ENCODE measurements around the gene PGBD1. TPM values are rescaled to one million over a fixed set of nuclear protein-coding genes. Genes with fewer than 3 reads are reported as not detected.
"Not testable (repeated sequence)": the region's sequence is repeated elsewhere in the genome, so short reads cannot be mapped to it uniquely, and the experiment has no call there.

Gene PGBD1
- total RNA-seq, 1 experiment from 2014 or later: 11.6 TPM

GRCh38 chr6:28303570-28303969 lies 22.2 kb downstream of the PGBD1 start:
- POLR2A ChIA-PET (ENCODE audit: low non-redundant PET): no interaction called here
- CTCF ChIA-PET: no interaction called here
- H3K4me1 ChIP-seq (ENCODE audit: insufficient read depth, low read length, poor library complexity, severe bottlenecking): no peaks in the 10 kb centered on the region
- H3K27me3 ChIP-seq (replicated peaks; ENCODE audit: insufficient read depth, low read depth, low read length, poor library complexity): no peaks in the 10 kb centered on the region
- H3K27ac ChIP-seq (ENCODE audit: low read depth, low read length, poor library complexity, severe bottlenecking): no peak overlapping the region
- BruUV-seq (replicated peaks): no TSS peak
- TF ChIP-seq, protein P1, sequence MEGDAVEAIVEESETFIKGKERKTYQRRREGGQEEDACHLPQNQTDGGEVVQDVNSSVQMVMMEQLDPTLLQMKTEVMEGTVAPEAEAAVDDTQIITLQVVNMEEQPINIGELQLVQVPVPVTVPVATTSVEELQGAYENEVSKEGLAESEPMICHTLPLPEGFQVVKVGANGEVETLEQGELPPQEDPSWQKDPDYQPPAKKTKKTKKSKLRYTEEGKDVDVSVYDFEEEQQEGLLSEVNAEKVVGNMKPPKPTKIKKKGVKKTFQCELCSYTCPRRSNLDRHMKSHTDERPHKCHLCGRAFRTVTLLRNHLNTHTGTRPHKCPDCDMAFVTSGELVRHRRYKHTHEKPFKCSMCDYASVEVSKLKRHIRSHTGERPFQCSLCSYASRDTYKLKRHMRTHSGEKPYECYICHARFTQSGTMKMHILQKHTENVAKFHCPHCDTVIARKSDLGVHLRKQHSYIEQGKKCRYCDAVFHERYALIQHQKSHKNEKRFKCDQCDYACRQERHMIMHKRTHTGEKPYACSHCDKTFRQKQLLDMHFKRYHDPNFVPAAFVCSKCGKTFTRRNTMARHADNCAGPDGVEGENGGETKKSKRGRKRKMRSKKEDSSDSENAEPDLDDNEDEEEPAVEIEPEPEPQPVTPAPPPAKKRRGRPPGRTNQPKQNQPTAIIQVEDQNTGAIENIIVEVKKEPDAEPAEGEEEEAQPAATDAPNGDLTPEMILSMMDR (conservative IDR thresholded peaks at IDR 0.05; ENCODE audit: low read depth, low read length): no peak
- TF ChIP-seq EZH2 (IDR thresholded peaks at IDR 0.05; ENCODE audit: borderline replicate concordance, low read depth, low read length, poor library complexity, severe bottlenecking): no peak
- no peaks in the 10 kb centered on the region for H3K9me3 ChIP-seq (ENCODE audit: low read depth, low read length, poor library complexity, severe bottlenecking)
- intact Hi-C loops (cut with micrococcal nuclease; ENCODE audit: unreplicated experiment): no loop called here
- DNase-seq (ENCODE audit: low spot score): no peak
- no peaks in the 10 kb centered on the region for H3K36me3 ChIP-seq (ENCODE audit: insufficient read depth, low read length, poor library complexity, severe bottlenecking)
- no peak overlapping the region for H3K4me3 ChIP-seq (ENCODE audit: low read depth, low read length, poor library complexity, severe bottlenecking)

- H3K27ac ChIP-seq (ENCODE audit: low read depth, low read length, poor library complexity, severe bottlenecking); H3K4me3 ChIP-seq (ENCODE audit: low read depth, low read length, poor library complexity, severe bottlenecking); BruUV-seq (replicated peaks); POLR2A ChIA-PET (ENCODE audit: low non-redundant PET); H3K4me1 ChIP-seq (ENCODE audit: insufficient read depth, low read length, poor library complexity, severe bottlenecking); intact Hi-C loops (cut with micrococcal nuclease; ENCODE audit: unreplicated experiment); H3K36me3 ChIP-seq (ENCODE audit: insufficient read depth, low read length, poor library complexity, severe bottlenecking); H3K9me3 ChIP-seq (ENCODE audit: low read depth, low read length, poor library complexity, severe bottlenecking); CTCF ChIA-PET; DNase-seq (ENCODE audit: low spot score); H3K27me3 ChIP-seq (replicated peaks; ENCODE audit: insufficient read depth, low read depth, low read length, poor library complexity): not testable (repeated sequence)
Observed at GRCh38 chr6:28306363-28306762, 25.0 kb downstream of the PGBD1 start.

GRCh38 chr6:28311139-28311823 lies 29.9 kb downstream of the PGBD1 start:
- POLR2A ChIA-PET (ENCODE audit: low non-redundant PET): no interaction called here
- Histone ChIP-seq H3K27me3 (replicated peaks; ENCODE audit: insufficient read depth, low read depth, low read length, poor library complexity) (no peaks in the 10 kb centered on the region), H3K27ac (ENCODE audit: low read depth, low read length, poor library complexity, severe bottlenecking) (no peak overlapping the region), H3K9me3 (ENCODE audit: low read depth, low read length, poor library complexity, severe bottlenecking) (no peaks in the 10 kb centered on the region), H3K36me3 (ENCODE audit: insufficient read depth, low read length, poor library complexity, severe bottlenecking) (no peaks in the 10 kb centered on the region), H3K4me1 (ENCODE audit: insufficient read depth, low read length, poor library complexity, severe bottlenecking) (no peaks in the 10 kb centered on the region), H3K4me3 (ENCODE audit: low read depth, low read length, poor library complexity, severe bottlenecking) (no peak overlapping the region)
- BruUV-seq (replicated peaks): no TSS peak
- intact Hi-C loops (cut with micrococcal nuclease; ENCODE audit: unreplicated experiment): no loop called here
- no peak for TF ChIP-seq EZH2 (IDR thresholded peaks at IDR 0.05; ENCODE audit: borderline replicate concordance, low read depth, low read length, poor library complexity, severe bottlenecking)
- TF ChIP-seq, protein P1 (conservative IDR thresholded peaks at IDR 0.05; ENCODE audit: low read depth, low read length): no peak
- peak; percentile 54 for DNase-seq (ENCODE audit: low spot score)
- CTCF ChIA-PET: no interaction called here

GRCh38 chr6:28312939-28313338 lies 31.6 kb downstream of the PGBD1 start:
- no peaks in the 10 kb centered on the region for H3K27me3 ChIP-seq (replicated peaks; ENCODE audit: insufficient read depth, low read depth, low read length, poor library complexity)
- POLR2A ChIA-PET (ENCODE audit: low non-redundant PET): no interaction called here
- no peaks in the 10 kb centered on the region for H3K9me3 ChIP-seq (ENCODE audit: low read depth, low read length, poor library complexity, severe bottlenecking)
- DNase-seq (ENCODE audit: low spot score): no peak
- no peak overlapping the region for H3K27ac ChIP-seq (ENCODE audit: low read depth, low read length, poor library complexity, severe bottlenecking)
- intact Hi-C loops (cut with micrococcal nuclease; ENCODE audit: unreplicated experiment): no loop called here
- no peaks in the 10 kb centered on the region for H3K4me1 ChIP-seq (ENCODE audit: insufficient read depth, low read length, poor library complexity, severe bottlenecking)
- H3K4me3 ChIP-seq (ENCODE audit: low read depth, low read length, poor library complexity, severe bottlenecking): no peak overlapping the region
- BruUV-seq (replicated peaks): no TSS peak
- TF ChIP-seq, protein P1 (conservative IDR thresholded peaks at IDR 0.05; ENCODE audit: low read depth, low read length): no peak
- no peak for TF ChIP-seq EZH2 (IDR thresholded peaks at IDR 0.05; ENCODE audit: borderline replicate concordance, low read depth, low read length, poor library complexity, severe bottlenecking)
- H3K36me3 ChIP-seq (ENCODE audit: insufficient read depth, low read length, poor library complexity, severe bottlenecking): no peaks in the 10 kb centered on the region
- CTCF ChIA-PET: no interaction called here

All from A673 (cell line).